ENCODE results near the gene PHF21B. TPM values are rescaled to one million over a fixed set of nuclear protein-coding genes. Genes with fewer than 3 reads are reported as not detected.

PHF21B gene
- total RNA-seq, 1 donor from 2014 or later = 19.0 TPM

GRCh38 chr22:45031629-45032403, 22.0 kb upstream of the PHF21B start:
- Mint-ChIP-seq H3K27me3 (peaks cover 35% of the 10 kb centered on the region), H3K27ac (no peak overlapping the region), H3K4me3 (no peak overlapping the region), H3K9me3 (no peaks in the 10 kb centered on the region), H3K4me1 (ENCODE audit: unreplicated experiment) (no peaks in the 10 kb centered on the region), H3K36me3 (no peaks in the 10 kb centered on the region)
- DNase-seq (ENCODE audit: extremely low spot score, unreplicated experiment) = no peak
- no peak for TF ChIP-seq CTCF (conservative IDR thresholded peaks at IDR 0.05)

GRCh38 chr22:45029501-45029900, 19.7 kb upstream of the PHF21B start:
- Mint-ChIP-seq H3K36me3 (no peaks in the 10 kb centered on the region), H3K4me1 (ENCODE audit: unreplicated experiment) (no peaks in the 10 kb centered on the region), H3K9me3 (no peaks in the 10 kb centered on the region), H3K4me3 (no peak overlapping the region), H3K27me3 (peaks cover 41% of the 10 kb centered on the region), H3K27ac (no peak overlapping the region)
- TF ChIP-seq CTCF (conservative IDR thresholded peaks at IDR 0.05) = no peak
- DNase-seq (ENCODE audit: extremely low spot score, unreplicated experiment) = no peak

GRCh38 chr22:45026511-45026910, 16.7 kb upstream of the PHF21B start:
- Mint-ChIP-seq H3K4me3 (no peak overlapping the region), H3K27ac (no peak overlapping the region), H3K27me3 (peaks cover 46% of the 10 kb centered on the region), H3K4me1 (ENCODE audit: unreplicated experiment) (no peaks in the 10 kb centered on the region), H3K9me3 (no peaks in the 10 kb centered on the region), H3K36me3 (no peaks in the 10 kb centered on the region)
- TF ChIP-seq CTCF (conservative IDR thresholded peaks at IDR 0.05) = no peak
- DNase-seq (ENCODE audit: extremely low spot score, unreplicated experiment) = no peak

- no peak for TF ChIP-seq CTCF (conservative IDR thresholded peaks at IDR 0.05)
- Mint-ChIP-seq H3K9me3 (no peaks in the 10 kb centered on the region), H3K4me1 (ENCODE audit: unreplicated experiment) (no peaks in the 10 kb centered on the region), H3K36me3 (no peaks in the 10 kb centered on the region), H3K4me3 (no peak overlapping the region), H3K27ac (no peak overlapping the region), H3K27me3 (peaks cover 34% of the 10 kb centered on the region)
- DNase-seq (ENCODE audit: extremely low spot score, unreplicated experiment) = no peak
These were observed 13.6 kb upstream of the PHF21B start for GRCh38 chr22:45023431-45023830.

GRCh38 chr22:45019861-45020655, 10.3 kb upstream of the PHF21B start:
- Mint-ChIP-seq H3K4me3 (no peak overlapping the region), H3K36me3 (no peaks in the 10 kb centered on the region), H3K9me3 (no peaks in the 10 kb centered on the region), H3K27me3 (peaks cover 41% of the 10 kb centered on the region), H3K4me1 (ENCODE audit: unreplicated experiment) (no peaks in the 10 kb centered on the region), H3K27ac (no peak overlapping the region)
- no peak for TF ChIP-seq CTCF (conservative IDR thresholded peaks at IDR 0.05)
- DNase-seq (ENCODE audit: extremely low spot score, unreplicated experiment) = no peak
